HCT116 (cell line): ENCODE results near the gene P4HTM. TPM values are rescaled to one million over a fixed set of nuclear protein-coding genes. Genes with fewer than 3 reads are reported as not detected.

Source experiments
- ATAC-seq: fragments of 200-7000 bp; cut with Tn5 transposase; 2 replicates; pipeline ENCODE4 v1.9.1; 2020; ENCODE audit warnings: mild to moderate bottlenecking, moderate library complexity
- BruUV-seq: library from RNA; stranded (reverse); fragments of 400-500 nt; replicated peaks from 2 replicates; lab custom pipeline; 2021; lab: Mats Ljungman, UMichigan
- CTCF ChIA-PET: fragments of 300-600 bp; sonication (Branson Sonifier 250); formaldehyde crosslinking; loops from one replicate; lab custom pipeline; 2021; ENCODE audit warnings: antibody characterized with exemption; lab: Charles Lee
- POLR2A ChIA-PET: fragments of 300-600, 350-600 bp; sonication (Branson Sonifier 250); formaldehyde crosslinking; loops from one replicate; lab custom pipeline; 2021; ENCODE audit warnings: antibody characterized with exemption; lab: Charles Lee
- RAD21 ChIA-PET, 2 experiments: fragments of 300-600 bp; sonication (Branson Sonifier 250); formaldehyde crosslinking; loops; one replicate each; lab custom pipeline; 2023; ENCODE audit warnings: low total read pairs in 2 of 2; ENCODE audit not compliant: uncharacterized antibody in 2 of 2, unreplicated experiment in 2 of 2, low non-redundant PET in 1 of 2; lab: Charles Lee
- DNase-seq: peaks from one replicate; pipeline ENCODE4 v3.0.0-alpha.2; 2010; ENCODE audit warnings: low read depth, low spot score
- H2AFZ ChIP-seq: fragments of 200-600 bp; shearing (Covaris generic), sonication (generic); 2 replicates; pipeline ENCODE4 v1.6.1; 2017; ENCODE audit warnings: low read depth, mixed run types, mixed read lengths, antibody characterized with exemption, low read length; ENCODE audit not compliant: poor library complexity, severe bottlenecking
- H3K27ac ChIP-seq: 2 replicates; pipeline ENCODE4 v1.5.1; 2012; ENCODE audit warnings: low read depth, low read length
- H3K27me3 ChIP-seq: fragments of 200-600 bp; sonication (generic); 2 replicates; pipeline ENCODE4 v1.6.1; 2016; ENCODE audit warnings: mixed run types, low read length, mixed read lengths; ENCODE audit not compliant: insufficient read depth
- H3K36me3 ChIP-seq, 2 experiments: fragments of 200-500 bp in 1 of 2; fragments of 200-600 bp in 1 of 2; sonication (Bioruptor generic) in 1 of 2; sonication (generic) in 1 of 2; 2 replicates each; pipeline versions ENCODE4 v1.5.1 to v1.6.1; 2014 to 2016; ENCODE audit warnings: low read length in 2 of 2, inconsistent platforms in 1 of 2, mixed read lengths in 1 of 2, mixed run types in 1 of 2; ENCODE audit not compliant: insufficient read depth in 2 of 2, control insufficient read depth in 1 of 2
- H3K4me1 ChIP-seq, 2 experiments: fragments of 200-600 bp in 1 of 2; sonication (generic) in 1 of 2; 2 replicates each; pipeline versions ENCODE4 v1.5.1 to v1.6.1; 2012 to 2017; ENCODE audit warnings: low read length in 2 of 2, inconsistent platforms in 1 of 2, mild to moderate bottlenecking in 1 of 2, mixed read lengths in 1 of 2, mixed run types in 1 of 2, moderate library complexity in 1 of 2; ENCODE audit not compliant: insufficient read depth in 2 of 2, control insufficient read depth in 1 of 2
- H3K4me2 ChIP-seq: fragments of 200-600 bp; sonication (generic); 2 replicates; pipeline ENCODE4 v1.6.1; 2017; ENCODE audit warnings: mixed run types, low read length, mixed read lengths
- H3K4me3 ChIP-seq, 2 experiments: fragments of 200-600 bp in 1 of 2; sonication (generic) in 1 of 2; replicated peaks in 1 of 2; 2 replicates each; pipeline ENCODE4 v1.5.1; 2011 to 2016; ENCODE audit warnings: low read length in 2 of 2, control low read depth in 1 of 2, low read depth in 1 of 2, mild to moderate bottlenecking in 1 of 2, mixed read lengths in 1 of 2, mixed run types in 1 of 2
- H3K79me2 ChIP-seq: fragments of 200-600 bp; sonication (generic); 2 replicates; pipeline ENCODE4 v1.6.1; 2017; ENCODE audit warnings: mild to moderate bottlenecking, mixed run types, low read length, moderate library complexity, mixed read lengths; ENCODE audit not compliant: insufficient read depth
- H3K9ac ChIP-seq: fragments of 200-600 bp; sonication (generic); 2 replicates; pipeline ENCODE4 v1.6.1; 2016; ENCODE audit warnings: low read length, mixed read lengths
- H3K9me2 ChIP-seq: fragments of 200-600 bp; sonication (generic), shearing (Covaris generic); 2 replicates; pipeline ENCODE4 v1.6.1; 2017; ENCODE audit warnings: mixed run types, mild to moderate bottlenecking, moderate library complexity; ENCODE audit not compliant: insufficient read depth
- H3K9me3 ChIP-seq, 2 experiments: fragments of 200-500 bp in 1 of 2; fragments of 200-600 bp in 1 of 2; sonication (Bioruptor generic) in 1 of 2; sonication (generic) in 1 of 2; 2 replicates each; pipeline ENCODE4 v1.6.1; 2014 to 2017; ENCODE audit warnings: low read length in 2 of 2, mixed read lengths in 2 of 2, inconsistent platforms in 1 of 2, low read depth in 1 of 2, mild to moderate bottlenecking in 1 of 2, mixed run types in 1 of 2, moderate library complexity in 1 of 2; ENCODE audit not compliant: control insufficient read depth in 1 of 2, insufficient read depth in 1 of 2
- H4K20me1 ChIP-seq: fragments of 200-600 bp; sonication (generic), shearing (Covaris generic); 2 replicates; pipeline ENCODE4 v1.6.1; 2017; ENCODE audit warnings: mixed run types, mild to moderate bottlenecking, moderate library complexity; ENCODE audit not compliant: insufficient read depth
- CEBPB ChIP-seq: IDR thresholded peaks from 2 replicates; pipeline ENCODE4 v1.6.1; 2012; ENCODE audit warnings: low read depth
- CTCF ChIP-seq, 3 experiments: fragments of 200-600 bp in 1 of 3; sonication (generic) in 1 of 3; IDR thresholded peaks in 2 of 3; conservative IDR thresholded peaks in 1 of 3; 2 replicates each; pipeline ENCODE4 v1.5.1; 2012 to 2017; ENCODE audit warnings: low read depth in 2 of 3, low read length in 2 of 3, antibody characterized with exemption in 1 of 3, borderline replicate concordance in 1 of 3, control low read depth in 1 of 3, mild to moderate bottlenecking in 1 of 3, mixed read lengths in 1 of 3, mixed run types in 1 of 3, moderate library complexity in 1 of 3; ENCODE audit not compliant: insufficient read depth in 1 of 3
- EGR1 ChIP-seq: IDR thresholded peaks from 2 replicates; pipeline ENCODE4 v1.6.1; 2012; ENCODE audit warnings: low read depth
- EZH2 ChIP-seq: fragments of 200-600 bp; sonication (generic); IDR thresholded peaks from 2 replicates; pipeline ENCODE4 v1.6.1; 2017; ENCODE audit warnings: antibody characterized with exemption, mixed run types
- MAX ChIP-seq: IDR thresholded peaks from 2 replicates; pipeline ENCODE4 v1.6.1; 2012
- RAD21 ChIP-seq: IDR thresholded peaks from 2 replicates; pipeline ENCODE4 v1.6.1; 2012; ENCODE audit warnings: low read depth, mild to moderate bottlenecking
- SIN3A ChIP-seq: IDR thresholded peaks from 2 replicates; pipeline ENCODE4 v1.6.1; 2012; ENCODE audit warnings: low read depth
- SRF ChIP-seq: IDR thresholded peaks from 2 replicates; pipeline ENCODE4 v1.6.1; 2012; ENCODE audit warnings: low read depth
- ZFX ChIP-seq: fragments of 450-650 bp; IDR thresholded peaks from 2 replicates; pipeline ENCODE4 v1.6.1; 2017
- intact Hi-C: fragments of 100-400 bp; cut with micrococcal nuclease; formaldehyde crosslinking; loops from 2 replicates; pipeline ENCODE4 v1.10.0; 2022
- total RNA-seq: library from RNA; stranded (reverse); gene quantifications from one replicate; pipeline ENCODE4 v1.2.1, GENCODE V29; 2021; ENCODE audit not compliant: unreplicated experiment
- TF ChIP-seq, protein P1 (sequence below): IDR thresholded peaks from 2 replicates; pipeline ENCODE4 v1.6.1; 2012

P4HTM gene
- total RNA-seq, 1 experiment from 2014 or later, result 60.5 TPM

- CTCF ChIA-PET, result no interaction called here
These were observed 25.0 kb downstream of the P4HTM start for GRCh38 chr3:49015072-49015471.

More at GRCh38 chr3:49015072-49015471, 25.0 kb downstream of the P4HTM start:
- intact Hi-C loops, result no loop called here
- no peaks in the 10 kb centered on the region for H3K27me3 ChIP-seq
- H3K9me3 ChIP-seq, result no peaks in the 10 kb centered on the region
- H3K79me2 ChIP-seq, result peaks cover 50% of the 10 kb centered on the region
- DNase-seq (no peak), ATAC-seq (no peak)
- no peaks in the 10 kb centered on the region for H4K20me1 ChIP-seq
- no peaks in the 10 kb centered on the region for H3K9me2 ChIP-seq
- no peak overlapping the region for H3K9ac ChIP-seq
- H3K36me3 ChIP-seq, result peaks cover 19 to 36% of the 10 kb centered on the region in 2 experiments; a peak in 3 of 4 replicates
- peaks cover 14 to 38% of the 10 kb centered on the region in 2 experiments for H3K4me1 ChIP-seq
- RAD21 ChIA-PET, result no interaction called here
- no peak overlapping the region for H3K27ac ChIP-seq
- no peak overlapping the region for H3K4me2 ChIP-seq
- TF ChIP-seq SRF (no peak), SIN3A (no peak), EGR1 (no peak), RAD21 (no peak), CTCF (IDR thresholded peaks at IDR 0.05 in 2 of 3, conservative IDR thresholded peaks at IDR 0.05 in 1 of 3; ENCODE audit: borderline replicate concordance in 1 of 3, insufficient read depth in 1 of 3, low read depth in 2 of 3, low read length in 2 of 3) (no peak), MAX (no peak), ZFX (no peak), CEBPB (no peak), EZH2 (no peak)
- TF ChIP-seq, protein P1, sequence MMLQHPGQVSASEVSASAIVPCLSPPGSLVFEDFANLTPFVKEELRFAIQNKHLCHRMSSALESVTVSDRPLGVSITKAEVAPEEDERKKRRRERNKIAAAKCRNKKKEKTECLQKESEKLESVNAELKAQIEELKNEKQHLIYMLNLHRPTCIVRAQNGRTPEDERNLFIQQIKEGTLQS, result no peak
- BruUV-seq, result no TSS peak
- POLR2A ChIA-PET, result interaction anchor here (4.1 kb wide), 1 partner anchor 7 kb away, joined by 39 read pairs; the partner anchor contains the start of gene WDR6
- H3K4me3 ChIP-seq, result no peak overlapping the region
- no peak overlapping the region for H2AFZ ChIP-seq
